HCT116 (cell line): ENCODE results near the gene IL31RA. TPM values are rescaled to one million over a fixed set of nuclear protein-coding genes. Genes with fewer than 3 reads are reported as not detected.

Experiments used
- ATAC-seq: fragments of 200-7000 bp; cut with Tn5 transposase; 2 replicates; pipeline ENCODE4 v1.9.1; 2020; ENCODE audit warnings: mild to moderate bottlenecking, moderate library complexity
- BruUV-seq: library from RNA; stranded (reverse); fragments of 400-500 nt; replicated peaks from 2 replicates; lab custom pipeline; 2021; lab: Mats Ljungman, UMichigan
- CTCF ChIA-PET: fragments of 300-600 bp; sonication (Branson Sonifier 250); formaldehyde crosslinking; loops from one replicate; lab custom pipeline; 2021; ENCODE audit warnings: antibody characterized with exemption; lab: Charles Lee
- POLR2A ChIA-PET: fragments of 300-600, 350-600 bp; sonication (Branson Sonifier 250); formaldehyde crosslinking; loops from one replicate; lab custom pipeline; 2021; ENCODE audit warnings: antibody characterized with exemption; lab: Charles Lee
- RAD21 ChIA-PET, 2 experiments: fragments of 300-600 bp; sonication (Branson Sonifier 250); formaldehyde crosslinking; loops; one replicate each; lab custom pipeline; 2023; ENCODE audit warnings: low total read pairs in 2 of 2; ENCODE audit not compliant: uncharacterized antibody in 2 of 2, unreplicated experiment in 2 of 2, low non-redundant PET in 1 of 2; lab: Charles Lee
- DNase-seq: peaks from one replicate; pipeline ENCODE4 v3.0.0-alpha.2; 2010; ENCODE audit warnings: low read depth, low spot score
- H2AFZ ChIP-seq: fragments of 200-600 bp; shearing (Covaris generic), sonication (generic); 2 replicates; pipeline ENCODE4 v1.6.1; 2017; ENCODE audit warnings: low read depth, mixed run types, mixed read lengths, antibody characterized with exemption, low read length; ENCODE audit not compliant: poor library complexity, severe bottlenecking
- H3K27ac ChIP-seq: 2 replicates; pipeline ENCODE4 v1.5.1; 2012; ENCODE audit warnings: low read depth, low read length
- H3K27me3 ChIP-seq: fragments of 200-600 bp; sonication (generic); 2 replicates; pipeline ENCODE4 v1.6.1; 2016; ENCODE audit warnings: mixed run types, low read length, mixed read lengths; ENCODE audit not compliant: insufficient read depth
- H3K36me3 ChIP-seq, 2 experiments: fragments of 200-500 bp in 1 of 2; fragments of 200-600 bp in 1 of 2; sonication (Bioruptor generic) in 1 of 2; sonication (generic) in 1 of 2; 2 replicates each; pipeline versions ENCODE4 v1.5.1 to v1.6.1; 2014 to 2016; ENCODE audit warnings: low read length in 2 of 2, inconsistent platforms in 1 of 2, mixed read lengths in 1 of 2, mixed run types in 1 of 2; ENCODE audit not compliant: insufficient read depth in 2 of 2, control insufficient read depth in 1 of 2
- H3K4me1 ChIP-seq, 2 experiments: fragments of 200-600 bp in 1 of 2; sonication (generic) in 1 of 2; 2 replicates each; pipeline versions ENCODE4 v1.5.1 to v1.6.1; 2012 to 2017; ENCODE audit warnings: low read length in 2 of 2, inconsistent platforms in 1 of 2, mild to moderate bottlenecking in 1 of 2, mixed read lengths in 1 of 2, mixed run types in 1 of 2, moderate library complexity in 1 of 2; ENCODE audit not compliant: insufficient read depth in 2 of 2, control insufficient read depth in 1 of 2
- H3K4me2 ChIP-seq: fragments of 200-600 bp; sonication (generic); 2 replicates; pipeline ENCODE4 v1.6.1; 2017; ENCODE audit warnings: mixed run types, low read length, mixed read lengths
- H3K4me3 ChIP-seq, 2 experiments: fragments of 200-600 bp in 1 of 2; sonication (generic) in 1 of 2; replicated peaks in 1 of 2; 2 replicates each; pipeline ENCODE4 v1.5.1; 2011 to 2016; ENCODE audit warnings: low read length in 2 of 2, control low read depth in 1 of 2, low read depth in 1 of 2, mild to moderate bottlenecking in 1 of 2, mixed read lengths in 1 of 2, mixed run types in 1 of 2
- H3K79me2 ChIP-seq: fragments of 200-600 bp; sonication (generic); 2 replicates; pipeline ENCODE4 v1.6.1; 2017; ENCODE audit warnings: mild to moderate bottlenecking, mixed run types, low read length, moderate library complexity, mixed read lengths; ENCODE audit not compliant: insufficient read depth
- H3K9ac ChIP-seq: fragments of 200-600 bp; sonication (generic); 2 replicates; pipeline ENCODE4 v1.6.1; 2016; ENCODE audit warnings: low read length, mixed read lengths
- H3K9me2 ChIP-seq: fragments of 200-600 bp; sonication (generic), shearing (Covaris generic); 2 replicates; pipeline ENCODE4 v1.6.1; 2017; ENCODE audit warnings: mixed run types, mild to moderate bottlenecking, moderate library complexity; ENCODE audit not compliant: insufficient read depth
- H3K9me3 ChIP-seq, 2 experiments: fragments of 200-500 bp in 1 of 2; fragments of 200-600 bp in 1 of 2; sonication (Bioruptor generic) in 1 of 2; sonication (generic) in 1 of 2; 2 replicates each; pipeline ENCODE4 v1.6.1; 2014 to 2017; ENCODE audit warnings: low read length in 2 of 2, mixed read lengths in 2 of 2, inconsistent platforms in 1 of 2, low read depth in 1 of 2, mild to moderate bottlenecking in 1 of 2, mixed run types in 1 of 2, moderate library complexity in 1 of 2; ENCODE audit not compliant: control insufficient read depth in 1 of 2, insufficient read depth in 1 of 2
- H4K20me1 ChIP-seq: fragments of 200-600 bp; sonication (generic), shearing (Covaris generic); 2 replicates; pipeline ENCODE4 v1.6.1; 2017; ENCODE audit warnings: mixed run types, mild to moderate bottlenecking, moderate library complexity; ENCODE audit not compliant: insufficient read depth
- ATF3 ChIP-seq: IDR thresholded peaks from 2 replicates; pipeline ENCODE4 v1.6.1; 2012
- CBX3 ChIP-seq: IDR thresholded peaks from 2 replicates; pipeline ENCODE4 v1.6.1; 2012; ENCODE audit warnings: low read depth
- CEBPB ChIP-seq: IDR thresholded peaks from 2 replicates; pipeline ENCODE4 v1.6.1; 2012; ENCODE audit warnings: low read depth
- EGR1 ChIP-seq: IDR thresholded peaks from 2 replicates; pipeline ENCODE4 v1.6.1; 2012; ENCODE audit warnings: low read depth
- EZH2 ChIP-seq: fragments of 200-600 bp; sonication (generic); IDR thresholded peaks from 2 replicates; pipeline ENCODE4 v1.6.1; 2017; ENCODE audit warnings: antibody characterized with exemption, mixed run types
- EZH2phosphoT487 ChIP-seq: fragments of 200-600 bp; IDR thresholded peaks from 2 replicates; pipeline ENCODE4 v1.6.1; 2018; ENCODE audit warnings: antibody characterized with exemption, borderline replicate concordance
- MAX ChIP-seq: IDR thresholded peaks from 2 replicates; pipeline ENCODE4 v1.6.1; 2012
- POLR2AphosphoS5 ChIP-seq: IDR thresholded peaks from 2 replicates; pipeline ENCODE4 v1.6.1; 2011; ENCODE audit warnings: mild to moderate bottlenecking, low read depth, low read length, moderate library complexity
- RAD21 ChIP-seq: IDR thresholded peaks from 2 replicates; pipeline ENCODE4 v1.6.1; 2012; ENCODE audit warnings: low read depth, mild to moderate bottlenecking
- REST ChIP-seq: IDR thresholded peaks from 2 replicates; pipeline ENCODE4 v1.6.1; 2012; ENCODE audit warnings: low read depth
- SIN3A ChIP-seq: IDR thresholded peaks from 2 replicates; pipeline ENCODE4 v1.6.1; 2012; ENCODE audit warnings: low read depth
- SP1 ChIP-seq: IDR thresholded peaks from 2 replicates; pipeline ENCODE4 v1.6.1; 2012; ENCODE audit warnings: low read depth
- SRF ChIP-seq: IDR thresholded peaks from 2 replicates; pipeline ENCODE4 v1.6.1; 2012; ENCODE audit warnings: low read depth
- TCF7L2 ChIP-seq: IDR thresholded peaks from 2 replicates; pipeline ENCODE4 v1.7.0; 2011; ENCODE audit warnings: borderline replicate concordance, inconsistent platforms; ENCODE audit not compliant: insufficient read depth, insufficient read length; ENCODE audit errors: extremely low read depth
- YY1 ChIP-seq: IDR thresholded peaks from 2 replicates; pipeline ENCODE4 v1.6.1; 2011; ENCODE audit warnings: low read length, low read depth, moderate library complexity, mild to moderate bottlenecking; ENCODE audit not compliant: insufficient replicate concordance; ENCODE audit errors: extremely low read depth
- ZBTB33 ChIP-seq: IDR thresholded peaks from 2 replicates; pipeline ENCODE4 v1.6.1; 2011; ENCODE audit warnings: mild to moderate bottlenecking, low read length, moderate library complexity; ENCODE audit not compliant: insufficient replicate concordance; ENCODE audit errors: extremely low read depth
- ZFX ChIP-seq: fragments of 450-650 bp; IDR thresholded peaks from 2 replicates; pipeline ENCODE4 v1.6.1; 2017
- intact Hi-C: fragments of 100-400 bp; cut with micrococcal nuclease; formaldehyde crosslinking; loops from 2 replicates; pipeline ENCODE4 v1.10.0; 2022
- total RNA-seq: library from RNA; stranded (reverse); gene quantifications from one replicate; pipeline ENCODE4 v1.2.1, GENCODE V29; 2021; ENCODE audit not compliant: unreplicated experiment

Gene IL31RA
- total RNA-seq, 1 experiment from 2014 or later, result 0.59 TPM

DNA sequence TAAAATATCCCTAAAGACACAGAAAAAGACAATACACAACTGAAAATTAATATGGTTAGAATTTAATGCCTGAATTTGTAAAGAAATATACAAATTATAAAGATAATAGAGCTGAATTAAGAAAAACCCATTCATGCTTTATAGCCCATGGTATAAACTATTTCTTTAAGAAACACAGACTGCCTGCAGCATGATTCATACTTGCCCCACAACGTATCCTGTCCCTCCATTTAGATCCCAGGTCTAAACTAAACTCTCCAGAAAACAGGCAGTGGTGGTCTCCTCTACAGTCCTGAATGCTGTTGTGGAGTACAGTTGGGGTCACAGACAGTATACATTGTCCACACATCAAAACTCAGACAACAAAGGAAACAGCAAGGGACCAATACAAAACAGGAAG lies 118.8 kb downstream of the IL31RA start:
- DNase-seq (no peak), ATAC-seq (no peak)
- Histone ChIP-seq H2AFZ (no peak overlapping the region), H3K9ac (no peak overlapping the region), H3K9me3 (no peaks in the 10 kb centered on the region), H4K20me1 (no peaks in the 10 kb centered on the region), H3K79me2 (no peaks in the 10 kb centered on the region), H3K4me2 (no peak overlapping the region), H3K9me2 (no peaks in the 10 kb centered on the region), H3K4me1 (no peaks in the 10 kb centered on the region), H3K27ac (no peak overlapping the region), H3K36me3 (no peaks in the 10 kb centered on the region), H3K27me3 (no peaks in the 10 kb centered on the region), H3K4me3 (no peak overlapping the region)
- ChIA-PET CTCF (no interaction called here), POLR2A (no interaction called here), RAD21 (no interaction called here)
- BruUV-seq, result no TSS peak
- intact Hi-C loops, result no loop called here
- TF ChIP-seq SRF (no peak), CBX3 (no peak), RAD21 (no peak), ATF3 (no peak), SIN3A (no peak), EGR1 (no peak), ZBTB33 (no peak), CEBPB (no peak), ZFX (no peak), REST (no peak), EZH2 (no peak), SP1 (no peak), YY1 (no peak), MAX (no peak), POLR2AphosphoS5 (no peak), TCF7L2 (no peak), EZH2phosphoT487 (no peak)
